Endometrial microvascular endothelial cells (primary cell): ENCODE data around the gene MAD2L2. TPM values are rescaled to one million over a fixed set of nuclear protein-coding genes. Genes with fewer than 3 reads are reported as not detected.
"Not testable (repeated sequence)": the region's sequence is repeated elsewhere in the genome, so short reads cannot be mapped to it uniquely, and the experiment has no call there.

Source experiments
- in situ Hi-C: cut with HindIII; loops from 2 replicates; pipeline ENCODE4 v1.10.0; 2017; ENCODE audit warnings: low sequenced_read_pairs, low pct_unique_long_range_greater_than_20kb; ENCODE audit errors: inconsistent ontology term
- total RNA-seq: library from RNA; depleted of rRNA; stranded (reverse); fragments of >200 nt; gene quantifications from one replicate; pipeline ENCODE4 v1.2.3, GENCODE V29; 2015; ENCODE audit errors: inconsistent ontology term

MAD2L2 gene
- total RNA-seq, 1 donor from 2014 or later: 43.9 TPM

DNA sequence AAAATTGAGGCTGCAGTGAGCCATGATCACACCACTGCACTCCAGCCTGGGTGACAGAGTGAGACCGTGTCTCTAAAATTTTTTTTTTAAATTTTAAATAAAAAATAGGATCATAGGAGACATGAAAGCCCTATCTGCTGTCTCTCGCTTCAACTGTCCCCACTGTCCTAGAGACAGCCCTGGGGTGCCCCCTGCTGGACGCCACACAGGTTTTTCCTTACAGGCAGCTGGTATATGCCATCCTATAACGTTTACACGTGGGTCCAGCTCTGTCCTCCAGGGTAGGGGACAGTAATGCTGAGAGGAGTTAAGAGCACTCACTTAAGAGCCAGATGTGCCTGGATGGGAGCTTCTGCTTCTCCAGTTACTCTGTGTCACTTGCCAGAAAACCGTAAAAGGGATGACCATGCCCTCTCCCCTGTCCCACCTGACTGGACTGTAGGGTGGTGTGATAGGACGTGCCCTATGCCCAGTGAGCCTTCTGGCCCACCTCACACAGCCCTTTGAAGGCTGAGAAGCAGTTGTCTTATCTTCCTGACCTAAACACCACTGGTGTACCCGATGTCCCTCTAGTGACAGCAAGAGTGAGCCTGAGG, 35.2 kb downstream of the MAD2L2 start:
- in situ Hi-C loops: no loop called here

DNA sequence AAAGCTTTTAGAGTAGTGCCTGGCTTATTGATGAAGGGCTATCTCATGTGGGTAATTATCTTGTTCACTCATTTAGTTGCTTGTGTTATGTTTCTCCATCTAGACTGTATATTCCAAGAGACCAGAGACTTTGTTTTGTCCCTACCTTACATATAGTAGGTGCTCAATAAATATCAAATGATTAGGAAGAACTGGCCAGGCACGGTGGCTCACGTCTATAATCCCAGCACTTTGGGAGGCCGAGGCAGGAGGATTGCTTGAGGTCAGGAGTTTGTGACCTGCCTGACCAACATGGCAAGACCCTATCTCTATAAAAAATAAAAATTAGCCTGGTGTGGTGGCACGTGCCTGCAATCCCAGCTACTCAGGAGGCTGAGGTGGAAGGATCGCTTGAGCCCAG, 35.7 kb downstream of the MAD2L2 start:
- in situ Hi-C loops: no loop called here

DNA sequence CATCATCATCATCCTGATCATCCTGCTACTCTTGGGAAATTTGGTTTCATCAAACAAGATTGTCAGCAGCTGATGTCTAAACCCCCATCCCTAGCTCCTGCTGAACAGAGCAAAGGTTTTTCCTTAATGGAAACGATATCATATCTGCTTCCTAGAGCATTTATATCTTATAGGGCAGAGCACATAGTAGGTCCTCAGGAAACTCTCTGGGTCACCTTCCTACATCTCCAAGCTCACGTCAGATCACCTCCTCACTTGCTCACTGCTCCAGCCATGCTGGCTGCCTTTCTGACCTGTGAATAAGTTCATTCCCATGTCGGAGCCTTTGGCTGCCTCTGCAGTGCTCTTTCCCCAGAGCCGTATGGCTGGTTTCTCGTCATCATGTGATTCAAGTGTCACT, 37.2 kb downstream of the MAD2L2 start:
- in situ Hi-C loops: no loop called here

DNA sequence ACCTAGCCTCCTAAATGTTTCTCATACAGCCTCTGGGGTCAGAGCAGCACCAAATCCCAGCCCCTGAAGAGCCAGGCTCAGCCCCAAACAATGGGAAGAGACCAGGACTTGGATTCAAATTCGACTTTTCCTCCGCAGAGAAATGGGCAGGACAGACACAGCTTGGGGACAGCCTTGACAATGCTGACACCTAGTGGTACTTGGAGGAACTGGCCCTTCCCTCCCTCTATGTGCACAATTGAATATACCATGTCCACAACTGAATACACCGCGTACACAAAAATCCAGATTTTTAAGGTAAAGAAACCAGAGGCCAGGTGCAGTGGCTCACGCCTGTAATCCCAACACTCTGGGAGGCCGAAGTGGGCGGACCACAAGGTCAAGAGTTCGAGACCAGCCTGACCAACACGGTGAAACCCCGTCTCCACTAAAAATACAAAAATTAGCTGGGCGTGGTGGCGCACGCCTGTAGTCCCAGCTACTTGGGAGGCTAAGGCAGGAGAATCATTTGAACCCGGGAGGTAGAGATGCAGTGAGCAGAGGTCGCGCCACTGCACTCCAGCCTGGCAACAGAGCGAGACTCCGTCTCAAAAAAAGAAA, 38.4 kb downstream of the MAD2L2 start:
- in situ Hi-C loops: not testable (repeated sequence)

DNA sequence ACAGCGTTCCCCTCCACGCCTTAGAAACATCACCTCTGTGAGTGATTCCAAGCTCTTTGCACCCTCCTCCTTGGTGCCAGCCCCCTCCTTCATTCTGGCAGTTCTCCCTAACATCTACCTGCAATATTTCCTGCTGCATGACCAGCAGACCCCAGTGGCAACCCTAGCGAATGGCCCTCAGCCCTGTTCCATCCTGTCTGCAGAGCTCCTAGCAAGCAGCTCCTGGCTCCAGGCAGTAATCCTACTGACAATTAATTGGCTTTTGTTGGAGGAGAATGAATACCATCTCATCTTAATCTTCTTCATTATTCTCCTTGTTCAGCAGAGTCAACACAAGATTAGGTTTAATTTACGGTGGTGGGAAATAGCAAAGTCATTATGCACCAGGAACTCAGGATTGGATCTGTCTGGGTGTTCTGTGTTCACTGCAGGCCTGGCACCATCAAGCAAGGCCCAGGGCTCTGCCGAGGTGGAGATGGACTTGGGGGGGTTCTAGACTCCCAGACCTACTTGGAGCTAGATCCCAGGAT, 39.1 kb downstream of the MAD2L2 start:
- in situ Hi-C loops: no loop called here

DNA sequence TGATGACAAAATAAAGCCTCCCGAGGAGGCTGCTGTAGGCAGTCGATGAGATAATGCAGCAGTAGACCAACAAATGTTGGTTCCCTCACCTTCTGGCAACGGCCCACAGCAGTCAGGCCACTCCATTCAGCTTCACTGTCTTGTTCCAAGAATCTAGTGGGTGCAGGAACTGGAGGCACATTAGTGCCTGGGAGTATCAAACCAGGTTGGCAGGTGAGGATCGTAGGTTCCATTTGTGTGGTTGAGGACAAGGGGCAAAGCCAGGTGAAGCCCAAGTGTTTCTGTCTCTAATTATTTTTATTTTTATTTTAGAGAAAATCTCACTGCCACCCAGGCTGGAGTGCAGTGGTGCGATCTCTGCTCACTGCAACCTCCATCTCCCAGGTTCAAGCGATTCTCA, 40.0 kb downstream of the MAD2L2 start:
- in situ Hi-C loops: no loop called here

DNA sequence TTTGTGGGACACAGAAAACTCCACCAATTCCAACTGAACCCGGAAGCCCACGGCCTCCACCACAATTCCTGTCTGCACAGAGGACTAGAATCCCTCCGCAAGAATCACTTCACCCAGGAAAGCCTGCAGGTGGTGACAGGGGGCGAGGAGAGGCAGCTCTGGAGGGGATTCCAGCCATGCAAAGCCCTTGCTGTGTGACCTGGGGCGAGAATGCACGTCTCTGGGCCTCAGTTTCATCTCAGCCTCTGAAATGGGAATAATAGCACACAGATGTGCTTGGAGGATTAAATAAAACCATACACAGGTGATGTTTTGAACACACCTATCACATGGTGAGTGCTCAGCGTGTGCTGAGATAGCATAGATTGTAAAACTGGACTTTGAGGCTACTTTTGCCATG, 40.8 kb downstream of the MAD2L2 start:
- in situ Hi-C loops: no loop called here

DNA sequence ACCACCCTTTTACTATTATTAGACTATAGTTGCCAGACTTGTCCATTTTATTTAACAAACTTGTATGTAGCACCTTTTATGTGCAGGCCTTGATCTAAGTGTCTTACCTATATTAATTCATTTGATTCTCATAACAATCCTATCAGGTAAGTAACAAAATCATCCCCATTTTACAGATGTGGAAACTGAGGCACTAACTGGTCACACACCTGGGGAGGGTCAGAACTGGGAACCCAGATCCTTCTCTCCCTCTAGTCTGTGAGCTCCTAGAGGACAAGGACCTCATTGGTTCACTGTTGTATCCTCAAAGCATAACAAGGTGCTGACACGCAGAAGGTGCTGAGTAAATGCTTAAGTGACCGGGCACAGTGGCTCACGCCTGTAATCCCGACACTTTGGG, 41.6 kb downstream of the MAD2L2 start:
- in situ Hi-C loops: no loop called here

DNA sequence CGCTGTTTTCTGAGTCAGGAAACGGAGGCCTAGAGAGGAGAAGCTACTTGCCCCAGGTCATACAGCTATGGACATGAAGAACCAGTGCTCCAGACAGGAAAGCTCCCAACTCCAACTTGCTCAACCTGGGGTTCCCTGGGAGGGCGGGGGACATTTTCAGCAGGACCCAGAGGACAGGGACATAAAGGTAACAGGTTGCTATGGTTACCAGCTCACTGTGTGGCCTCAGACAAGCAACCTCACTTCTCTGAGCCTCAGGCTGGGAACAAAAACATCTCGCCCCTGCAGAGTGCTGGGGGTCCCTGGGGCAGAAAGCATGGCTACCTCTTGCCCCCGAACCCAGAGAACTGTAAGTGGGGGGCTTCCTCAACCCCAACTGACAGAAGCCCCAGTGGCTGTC, 42.8 kb downstream of the MAD2L2 start:
- in situ Hi-C loops: no loop called here

DNA sequence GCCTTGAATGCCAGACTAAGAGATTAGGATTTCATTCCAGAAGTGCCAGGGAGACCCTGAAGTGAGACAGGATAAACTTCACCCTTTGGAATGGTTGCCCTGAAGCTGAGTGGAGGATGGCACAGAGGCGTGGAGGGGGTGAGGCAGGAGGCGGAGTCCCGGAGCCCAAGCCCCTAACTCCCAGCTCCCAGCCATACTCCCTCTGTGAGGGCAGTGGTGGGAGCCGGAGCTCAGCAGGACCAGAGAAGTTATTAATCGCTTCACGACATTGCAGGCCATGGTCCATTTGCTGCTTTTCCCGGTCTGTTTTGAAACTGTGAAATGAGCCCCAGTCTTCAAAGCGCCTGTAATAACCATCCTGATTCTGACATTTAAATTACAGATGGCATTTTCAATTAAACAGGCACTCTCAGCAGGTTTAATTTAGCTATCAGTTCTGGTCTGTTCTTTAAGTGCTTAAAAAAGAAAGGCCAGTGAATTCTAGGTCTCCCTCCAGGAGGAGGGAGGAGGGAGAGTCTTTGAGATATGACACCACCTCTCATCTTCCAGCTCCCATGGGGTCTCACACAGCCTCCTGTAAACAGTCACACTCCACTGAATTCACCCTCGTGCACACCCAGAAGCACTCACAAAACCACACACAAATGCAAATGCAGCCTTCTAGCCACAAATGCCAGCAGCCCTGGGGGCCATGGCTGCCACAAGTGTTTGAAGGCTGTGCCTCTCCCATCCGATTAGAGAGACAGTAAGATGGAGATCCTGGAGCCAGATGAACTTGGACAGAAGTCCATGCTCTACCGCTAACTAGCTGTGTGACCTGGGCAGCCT, 46.4 kb downstream of the MAD2L2 start:
- in situ Hi-C loops: no loop called here

DNA sequence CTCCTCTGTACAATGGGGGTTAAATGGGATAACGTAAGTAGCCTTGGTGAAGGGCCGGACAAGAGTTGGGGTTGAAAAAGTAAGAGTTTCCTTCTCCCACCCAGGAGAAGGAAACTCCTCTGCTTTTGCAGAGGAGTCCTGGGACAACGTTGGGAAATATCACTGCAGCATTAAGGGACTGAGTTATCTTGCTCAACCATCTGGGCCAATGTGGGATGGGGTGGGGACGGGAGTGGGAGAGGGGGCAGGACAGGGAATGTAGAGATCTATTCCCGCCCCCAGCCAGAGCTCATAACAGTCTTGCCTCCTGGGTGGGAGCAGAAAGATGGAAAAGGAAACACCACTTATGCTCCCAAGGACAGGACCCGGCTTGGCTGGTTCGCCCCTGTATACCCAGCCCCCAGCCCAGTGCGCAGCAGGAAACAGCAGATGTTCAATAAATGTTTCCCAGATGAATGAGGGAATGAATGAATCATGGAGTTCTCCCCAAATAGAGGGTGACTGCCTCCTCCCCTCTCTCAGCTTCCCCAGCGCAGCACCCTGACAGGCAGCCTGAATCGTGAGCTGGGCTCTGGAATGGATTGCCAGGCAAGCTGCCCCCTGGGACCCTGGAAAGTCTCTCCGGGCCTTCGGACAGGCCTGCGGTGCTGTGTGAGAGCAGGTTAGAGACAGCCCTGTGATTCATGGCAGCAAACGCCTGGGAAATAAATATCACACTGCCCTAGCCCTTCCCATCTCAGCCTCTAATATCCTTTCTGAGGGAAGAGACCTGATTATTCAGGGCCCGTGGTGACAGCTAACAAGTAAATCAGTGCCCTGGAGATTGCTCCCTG, 51.5 kb downstream of the MAD2L2 start:
- in situ Hi-C loops: no loop called here

DNA sequence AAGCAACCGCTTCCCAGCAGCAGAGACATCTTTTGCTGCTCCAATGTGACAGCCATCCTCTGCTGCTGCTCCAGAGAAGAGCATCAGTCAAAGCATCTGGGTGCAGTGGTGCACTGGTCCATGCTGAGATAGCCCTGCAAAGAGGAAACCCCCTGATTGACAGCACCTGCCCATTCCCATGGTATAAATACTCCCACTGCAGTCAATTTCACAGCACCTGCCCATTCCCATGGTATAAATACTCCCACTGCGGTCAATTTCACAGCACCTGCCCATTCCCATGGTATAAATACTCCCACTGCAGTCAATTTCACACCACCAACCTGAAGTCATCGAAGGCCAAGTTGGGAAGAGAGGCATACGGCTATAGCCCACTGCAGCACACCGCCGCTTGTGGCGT, 52.2 kb downstream of the MAD2L2 start:
- in situ Hi-C loops: no loop called here

DNA sequence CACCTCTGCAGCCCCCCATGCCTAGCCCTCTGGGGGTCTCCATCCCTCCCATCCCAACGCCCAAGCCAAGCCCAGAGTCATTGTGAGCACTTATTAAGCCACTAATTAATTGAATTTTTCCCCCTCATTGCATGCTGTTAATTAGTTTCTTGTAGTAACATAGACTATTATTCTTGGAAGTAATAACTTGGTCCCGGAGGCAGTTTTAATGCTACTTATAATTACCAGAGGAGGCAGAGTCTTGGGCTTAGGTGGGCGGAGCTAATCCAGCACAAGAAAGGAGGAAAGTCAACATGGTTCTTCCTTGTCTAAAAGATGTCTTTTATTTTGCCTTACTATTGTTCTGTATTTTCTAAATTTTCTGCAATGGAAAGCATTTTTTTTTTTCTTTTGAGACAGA, 54.4 kb downstream of the MAD2L2 start:
- in situ Hi-C loops: no loop called here

Other genes starting within 250 kb of the MAD2L2 start
- gene DISP3, start 202.0 kb downstream of the MAD2L2 start, total RNA-seq: 0.56 TPM
- not detected for gene FBXO2, start 26.7 kb downstream of the MAD2L2 start, total RNA-seq
- 8.5 TPM for gene FBXO44, start 26.3 kb downstream of the MAD2L2 start, total RNA-seq
- gene FBXO6, start 16.9 kb downstream of the MAD2L2 start, total RNA-seq: 3.8 TPM
- gene DRAXIN, start 10.6 kb upstream of the MAD2L2 start, total RNA-seq: not detected
- 79.3 TPM for gene AGTRAP, start 55.0 kb upstream of the MAD2L2 start, total RNA-seq
- gene C1orf167, start 81.0 kb upstream of the MAD2L2 start, total RNA-seq: not detected
- gene MTHFR, start 124.8 kb upstream of the MAD2L2 start, total RNA-seq: 19.0 TPM
- gene CLCN6, start 125.0 kb upstream of the MAD2L2 start, total RNA-seq: 4.5 TPM
- not detected for gene NPPA, start 166.6 kb upstream of the MAD2L2 start, total RNA-seq
- gene NPPB, start 177.8 kb upstream of the MAD2L2 start, total RNA-seq: not detected
- gene KIAA2013, start 245.3 kb upstream of the MAD2L2 start, total RNA-seq: 113 TPM